ENCODE measurements around the gene ADAMTS7.
A peak's percentile ranks its signal among the peaks of the same experiment; 100 is the strongest.
"Not testable (repeated sequence)": the region's sequence is repeated elsewhere in the genome, so short reads cannot be mapped to it uniquely, and the experiment has no call there.

Gene ADAMTS7

GRCh38 chr15:78811124-78811824 lies at the start of gene ADAMTS7:
TSS of gene ADAMTS7 (minus strand) at chr15:78811464. CDS start at chr15:78811220, 244 bp downstream.
- DNase-seq, result no peak

- peak; percentile 82 to 91 for DNase-seq
These were observed 48.9 kb upstream of the ADAMTS7 start for GRCh38 chr15:78859971-78860719.

GRCh38 chr15:78855746-78856145 lies 44.5 kb upstream of the ADAMTS7 start:
- DNase-seq, result no peak

- no peak for DNase-seq
These were observed 43.6 kb upstream of the ADAMTS7 start for GRCh38 chr15:78854833-78855372.

- DNase-seq, result no peak
These were observed 42.2 kb upstream of the ADAMTS7 start for GRCh38 chr15:78853500-78853899.

GRCh38 chr15:78850941-78851755 lies 39.9 kb upstream of the ADAMTS7 start:
- no peak for DNase-seq

- DNase-seq, result no peak
These were observed 39.1 kb upstream of the ADAMTS7 start for GRCh38 chr15:78850352-78850751.

GRCh38 chr15:78847387-78847906 lies 36.2 kb upstream of the ADAMTS7 start:
- not testable (repeated sequence) for DNase-seq

- not testable (repeated sequence) for DNase-seq
These were observed 35.6 kb upstream of the ADAMTS7 start for GRCh38 chr15:78846906-78847305.

- no peak for DNase-seq
These were observed 31.3 kb upstream of the ADAMTS7 start for GRCh38 chr15:78842519-78842918.

- DNase-seq, result no peak
These were observed 30.6 kb upstream of the ADAMTS7 start for GRCh38 chr15:78841891-78842290.

GRCh38 chr15:78841376-78841706 lies 30.1 kb upstream of the ADAMTS7 start:
- no peak for DNase-seq

GRCh38 chr15:78840661-78841375 lies 29.6 kb upstream of the ADAMTS7 start:
- DNase-seq, result no peak

- not testable (repeated sequence) for DNase-seq
These were observed 27.9 kb upstream of the ADAMTS7 start for GRCh38 chr15:78839151-78839550.

- DNase-seq, result no peak
These were observed 27.2 kb upstream of the ADAMTS7 start for GRCh38 chr15:78838489-78838888.

- DNase-seq, result no peak
These were observed 26.3 kb upstream of the ADAMTS7 start for GRCh38 chr15:78837543-78837942.

GRCh38 chr15:78837131-78837530 lies 25.9 kb upstream of the ADAMTS7 start:
- DNase-seq, result no peak

- DNase-seq, result no peak
These were observed 25.1 kb upstream of the ADAMTS7 start for GRCh38 chr15:78836333-78836732.

GRCh38 chr15:78831229-78832207 lies 20.3 kb upstream of the ADAMTS7 start:
- DNase-seq, result no peak

GRCh38 chr15:78830514-78831228 lies 19.4 kb upstream of the ADAMTS7 start:
- DNase-seq, result no peak

All from SHP77 (cell line).